ENCODE measurements around the gene IMMP2L. TPM values are rescaled to one million over a fixed set of nuclear protein-coding genes. Genes with fewer than 3 reads are reported as not detected.
"Not testable (repeated sequence)": the region's sequence is repeated elsewhere in the genome, so short reads cannot be mapped to it uniquely, and the experiment has no call there.

IMMP2L gene
- total RNA-seq, 1 experiment from 2014 or later, result 17.2 TPM

GRCh38 chr7:111290982-111291381 is 271.3 kb downstream of the IMMP2L start:
- no peak for DNase-seq
- H3K9me3 ChIP-seq (ENCODE audit: low read length), result no peaks in the 10 kb centered on the region

GRCh38 chr7:111290419-111290818 is 271.9 kb downstream of the IMMP2L start:
- Histone ChIP-seq H4K20me1 (ENCODE audit: insufficient read depth, low read depth, low read length) (no peaks in the 10 kb centered on the region), H3K9me2 (replicated peaks; ENCODE audit: insufficient read depth, low read length) (no peaks in the 10 kb centered on the region), H3K36me3 (ENCODE audit: insufficient read depth, low read length) (no peaks in the 10 kb centered on the region), H3K27me3 (ENCODE audit: low read length) (no peaks in the 10 kb centered on the region), H3K4me1 (ENCODE audit: low read length) (no peaks in the 10 kb centered on the region), H3K27ac (ENCODE audit: low read length) (no peak overlapping the region), H3K4me2 (ENCODE audit: low read depth, low read length, poor library complexity, severe bottlenecking) (no peak overlapping the region), H3K9ac (ENCODE audit: low read length) (no peak overlapping the region), H2AFZ (ENCODE audit: low read length) (no peak overlapping the region), H3K4me3 (ENCODE audit: low read length) (no peak overlapping the region), H3K79me2 (ENCODE audit: low read length) (no peaks in the 10 kb centered on the region), H3K9me3 (ENCODE audit: low read length) (no peaks in the 10 kb centered on the region)
- DNase-seq, result no peak

More at GRCh38 chr7:111290982-111291381, 271.3 kb downstream of the IMMP2L start:
- H3K9me2 ChIP-seq (replicated peaks; ENCODE audit: insufficient read depth, low read length), result no peaks in the 10 kb centered on the region
- H3K9ac ChIP-seq (ENCODE audit: low read length), result no peak overlapping the region
- H3K27me3 ChIP-seq (ENCODE audit: low read length), result no peaks in the 10 kb centered on the region
- H3K4me3 ChIP-seq (ENCODE audit: low read length), result no peak overlapping the region
- no peaks in the 10 kb centered on the region for H3K36me3 ChIP-seq (ENCODE audit: insufficient read depth, low read length)
- H2AFZ ChIP-seq (ENCODE audit: low read length), result no peak overlapping the region
- H3K4me2 ChIP-seq (ENCODE audit: low read depth, low read length, poor library complexity, severe bottlenecking), result no peak overlapping the region
- no peak overlapping the region for H3K27ac ChIP-seq (ENCODE audit: low read length)
- no peaks in the 10 kb centered on the region for H3K4me1 ChIP-seq (ENCODE audit: low read length)
- no peaks in the 10 kb centered on the region for H3K79me2 ChIP-seq (ENCODE audit: low read length)
- H4K20me1 ChIP-seq (ENCODE audit: insufficient read depth, low read depth, low read length), result no peaks in the 10 kb centered on the region

- H3K36me3 ChIP-seq (ENCODE audit: insufficient read depth, low read length); H3K79me2 ChIP-seq (ENCODE audit: low read length); H3K27ac ChIP-seq (ENCODE audit: low read length); H2AFZ ChIP-seq (ENCODE audit: low read length); H4K20me1 ChIP-seq (ENCODE audit: insufficient read depth, low read depth, low read length); H3K9me2 ChIP-seq (replicated peaks; ENCODE audit: insufficient read depth, low read length); DNase-seq; H3K27me3 ChIP-seq (ENCODE audit: low read length); H3K9me3 ChIP-seq (ENCODE audit: low read length); H3K4me3 ChIP-seq (ENCODE audit: low read length); H3K4me1 ChIP-seq (ENCODE audit: low read length); H3K4me2 ChIP-seq (ENCODE audit: low read depth, low read length, poor library complexity, severe bottlenecking); H3K9ac ChIP-seq (ENCODE audit: low read length): not testable (repeated sequence)
These were observed 273.9 kb downstream of the IMMP2L start for GRCh38 chr7:111288441-111288840.

- Histone ChIP-seq H4K20me1 (ENCODE audit: insufficient read depth, low read depth, low read length) (no peaks in the 10 kb centered on the region), H3K27me3 (ENCODE audit: low read length) (no peaks in the 10 kb centered on the region), H3K9ac (ENCODE audit: low read length) (no peak overlapping the region), H2AFZ (ENCODE audit: low read length) (no peak overlapping the region), H3K9me3 (ENCODE audit: low read length) (peaks cover 5% of the 10 kb centered on the region; the same call in 1 of the 2 replicates), H3K36me3 (ENCODE audit: insufficient read depth, low read length) (no peaks in the 10 kb centered on the region), H3K9me2 (replicated peaks; ENCODE audit: insufficient read depth, low read length) (no peaks in the 10 kb centered on the region), H3K27ac (ENCODE audit: low read length) (no peak overlapping the region), H3K4me2 (ENCODE audit: low read depth, low read length, poor library complexity, severe bottlenecking) (no peak overlapping the region), H3K79me2 (ENCODE audit: low read length) (no peaks in the 10 kb centered on the region), H3K4me3 (ENCODE audit: low read length) (no peak overlapping the region), H3K4me1 (ENCODE audit: low read length) (no peaks in the 10 kb centered on the region)
- no peak for DNase-seq
These were observed 279.7 kb downstream of the IMMP2L start for GRCh38 chr7:111282626-111283025.

GRCh38 chr7:111274857-111275256 is 287.4 kb downstream of the IMMP2L start:
- no peaks in the 10 kb centered on the region for H3K36me3 ChIP-seq (ENCODE audit: insufficient read depth, low read length)
- H3K9ac ChIP-seq (ENCODE audit: low read length), result no peak overlapping the region
- no peaks in the 10 kb centered on the region for H3K9me2 ChIP-seq (replicated peaks; ENCODE audit: insufficient read depth, low read length)
- H2AFZ ChIP-seq (ENCODE audit: low read length), result no peak overlapping the region
- H3K27ac ChIP-seq (ENCODE audit: low read length), result no peak overlapping the region
- H3K4me1 ChIP-seq (ENCODE audit: low read length), result no peaks in the 10 kb centered on the region
- H3K4me3 ChIP-seq (ENCODE audit: low read length), result no peak overlapping the region
- H4K20me1 ChIP-seq (ENCODE audit: insufficient read depth, low read depth, low read length), result no peaks in the 10 kb centered on the region
- no peaks in the 10 kb centered on the region for H3K27me3 ChIP-seq (ENCODE audit: low read length)
- no peak overlapping the region for H3K4me2 ChIP-seq (ENCODE audit: low read depth, low read length, poor library complexity, severe bottlenecking)
- no peak for DNase-seq
- peaks cover 10% of the 10 kb centered on the region for H3K9me3 ChIP-seq (ENCODE audit: low read length)
- H3K79me2 ChIP-seq (ENCODE audit: low read length), result no peaks in the 10 kb centered on the region

GRCh38 chr7:111272092-111272491 is 290.2 kb downstream of the IMMP2L start:
- Histone ChIP-seq H3K4me2 (ENCODE audit: low read depth, low read length, poor library complexity, severe bottlenecking) (no peak overlapping the region), H3K4me3 (ENCODE audit: low read length) (no peak overlapping the region), H3K27me3 (ENCODE audit: low read length) (no peaks in the 10 kb centered on the region), H3K36me3 (ENCODE audit: insufficient read depth, low read length) (no peaks in the 10 kb centered on the region), H2AFZ (ENCODE audit: low read length) (no peak overlapping the region), H3K79me2 (ENCODE audit: low read length) (no peaks in the 10 kb centered on the region), H3K9ac (ENCODE audit: low read length) (no peak overlapping the region), H3K9me2 (replicated peaks; ENCODE audit: insufficient read depth, low read length) (no peaks in the 10 kb centered on the region), H3K27ac (ENCODE audit: low read length) (no peak overlapping the region), H4K20me1 (ENCODE audit: insufficient read depth, low read depth, low read length) (no peaks in the 10 kb centered on the region), H3K4me1 (ENCODE audit: low read length) (no peaks in the 10 kb centered on the region), H3K9me3 (ENCODE audit: low read length) (peaks cover 10% of the 10 kb centered on the region)
- no peak for DNase-seq

- H3K9ac ChIP-seq (ENCODE audit: low read length); H3K4me1 ChIP-seq (ENCODE audit: low read length); H3K9me2 ChIP-seq (replicated peaks; ENCODE audit: insufficient read depth, low read length); H2AFZ ChIP-seq (ENCODE audit: low read length); H3K4me3 ChIP-seq (ENCODE audit: low read length); H3K79me2 ChIP-seq (ENCODE audit: low read length); H3K9me3 ChIP-seq (ENCODE audit: low read length); H3K4me2 ChIP-seq (ENCODE audit: low read depth, low read length, poor library complexity, severe bottlenecking); DNase-seq; H3K36me3 ChIP-seq (ENCODE audit: insufficient read depth, low read length); H3K27ac ChIP-seq (ENCODE audit: low read length); H4K20me1 ChIP-seq (ENCODE audit: insufficient read depth, low read depth, low read length); H3K27me3 ChIP-seq (ENCODE audit: low read length): not testable (repeated sequence)
These were observed 291.5 kb downstream of the IMMP2L start for GRCh38 chr7:111270794-111271193.

GRCh38 chr7:111268941-111269340 is 293.4 kb downstream of the IMMP2L start:
- Histone ChIP-seq H2AFZ (ENCODE audit: low read length) (no peak overlapping the region), H3K27me3 (ENCODE audit: low read length) (no peaks in the 10 kb centered on the region), H3K4me3 (ENCODE audit: low read length) (no peak overlapping the region), H3K9me2 (replicated peaks; ENCODE audit: insufficient read depth, low read length) (no peaks in the 10 kb centered on the region), H3K9me3 (ENCODE audit: low read length) (peaks cover 7% of the 10 kb centered on the region; the same call in 1 of the 2 replicates), H3K27ac (ENCODE audit: low read length) (no peak overlapping the region), H3K36me3 (ENCODE audit: insufficient read depth, low read length) (no peaks in the 10 kb centered on the region), H4K20me1 (ENCODE audit: insufficient read depth, low read depth, low read length) (no peaks in the 10 kb centered on the region), H3K4me2 (ENCODE audit: low read depth, low read length, poor library complexity, severe bottlenecking) (no peak overlapping the region), H3K9ac (ENCODE audit: low read length) (no peak overlapping the region), H3K4me1 (ENCODE audit: low read length) (no peaks in the 10 kb centered on the region), H3K79me2 (ENCODE audit: low read length) (no peaks in the 10 kb centered on the region)
- no peak for DNase-seq

- Histone ChIP-seq H2AFZ (ENCODE audit: low read length) (no peak overlapping the region), H3K27me3 (ENCODE audit: low read length) (no peaks in the 10 kb centered on the region), H3K4me3 (ENCODE audit: low read length) (no peak overlapping the region), H4K20me1 (ENCODE audit: insufficient read depth, low read depth, low read length) (no peaks in the 10 kb centered on the region), H3K4me1 (ENCODE audit: low read length) (no peaks in the 10 kb centered on the region), H3K9me3 (ENCODE audit: low read length) (0 out of 2 replicates have a peak, but pooled peaks cover 4% of the 10 kb centered on the region), H3K36me3 (ENCODE audit: insufficient read depth, low read length) (no peaks in the 10 kb centered on the region), H3K9ac (ENCODE audit: low read length) (no peak overlapping the region), H3K79me2 (ENCODE audit: low read length) (no peaks in the 10 kb centered on the region), H3K4me2 (ENCODE audit: low read depth, low read length, poor library complexity, severe bottlenecking) (no peak overlapping the region), H3K9me2 (replicated peaks; ENCODE audit: insufficient read depth, low read length) (no peaks in the 10 kb centered on the region), H3K27ac (ENCODE audit: low read length) (no peak overlapping the region)
- no peak for DNase-seq
These were observed 295.7 kb downstream of the IMMP2L start for GRCh38 chr7:111266613-111267012.

Measured in Karpas-422 (cell line).